Upper lobe of right lung (tissue), 1 donor: ENCODE measurements around the gene PPP2R5C. TPM values are rescaled to one million over a fixed set of nuclear protein-coding genes. Genes with fewer than 3 reads are reported as not detected.
"Not testable (repeated sequence)": the region's sequence is repeated elsewhere in the genome, so short reads cannot be mapped to it uniquely, and the experiment has no call there.

Experiments used
- ATAC-seq: fragments of 200-7000 bp; cut with Tn5 transposase; one replicate; pipeline ENCODE4 v1.9.1; 2020; ENCODE audit warnings: mild to moderate bottlenecking, moderate library complexity
- DNase-seq: peaks from one replicate; pipeline ENCODE4 v3.0.0-alpha.2; 2020
- H3K27ac ChIP-seq: fragments of 200-600 bp; one replicate; pipeline ENCODE4 v1.8.0; 2022
- H3K27me3 ChIP-seq: fragments of 200-600 bp; one replicate; pipeline ENCODE4 v1.8.0; 2022; ENCODE audit warnings: mild to moderate bottlenecking
- H3K36me3 ChIP-seq: fragments of 200-600 bp; one replicate; pipeline ENCODE4 v1.8.0; 2022
- H3K4me1 ChIP-seq: fragments of 200-600 bp; one replicate; pipeline ENCODE4 v1.8.0; 2022
- H3K4me3 ChIP-seq: fragments of 200-600 bp; one replicate; pipeline ENCODE4 v1.8.0; 2022; ENCODE audit warnings: mild to moderate bottlenecking
- H3K9me3 ChIP-seq: fragments of 200-600 bp; one replicate; pipeline ENCODE4 v1.8.0; 2022
- intact Hi-C: fragments of 100-400 bp; cut with DNase I; formaldehyde crosslinking; loops from one replicate; pipeline ENCODE4 v1.11.0; 2022
- total RNA-seq: library from RNA; stranded (reverse); fragmentation: NEBNext Ultra II Directional; extraction: Animal tissue kit (Norgen Biotek cat#: 25700); gene quantifications from one replicate; pipeline ENCODE4 v1.2.1, GENCODE V29; 2021
- TF ChIP-seq, protein P1 (sequence below): fragments of 200-600 bp; IDR thresholded peaks from one replicate; pipeline ENCODE4 v1.8.0; 2022; ENCODE audit warnings: antibody characterized with exemption
- donor health status: DM: no; HTN: yes; CAD: no; lungs with severe emphysema.

Gene PPP2R5C
- total RNA-seq, 1 donor from 2014 or later, result 165 TPM

DNA sequence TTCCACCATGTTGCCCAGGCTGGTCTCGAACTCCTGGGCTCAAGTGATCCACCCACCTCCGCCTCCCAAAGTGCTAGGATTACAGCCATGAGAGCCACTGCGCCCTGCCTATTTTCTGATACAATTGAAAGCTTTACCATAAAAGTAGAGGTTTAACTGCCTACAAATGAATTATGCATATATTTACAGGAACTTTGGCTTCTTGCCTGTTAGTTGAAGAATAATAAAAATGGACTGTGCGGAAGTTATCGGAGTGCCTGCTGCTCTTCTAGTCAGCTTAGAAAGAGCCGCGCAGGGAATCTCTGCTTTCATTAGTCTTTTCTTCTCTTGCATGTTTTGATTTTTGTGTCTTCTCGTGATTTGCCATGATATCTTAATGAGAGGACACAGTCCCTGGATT, 34.5 kb downstream of the PPP2R5C start:
- TF ChIP-seq, protein P1, sequence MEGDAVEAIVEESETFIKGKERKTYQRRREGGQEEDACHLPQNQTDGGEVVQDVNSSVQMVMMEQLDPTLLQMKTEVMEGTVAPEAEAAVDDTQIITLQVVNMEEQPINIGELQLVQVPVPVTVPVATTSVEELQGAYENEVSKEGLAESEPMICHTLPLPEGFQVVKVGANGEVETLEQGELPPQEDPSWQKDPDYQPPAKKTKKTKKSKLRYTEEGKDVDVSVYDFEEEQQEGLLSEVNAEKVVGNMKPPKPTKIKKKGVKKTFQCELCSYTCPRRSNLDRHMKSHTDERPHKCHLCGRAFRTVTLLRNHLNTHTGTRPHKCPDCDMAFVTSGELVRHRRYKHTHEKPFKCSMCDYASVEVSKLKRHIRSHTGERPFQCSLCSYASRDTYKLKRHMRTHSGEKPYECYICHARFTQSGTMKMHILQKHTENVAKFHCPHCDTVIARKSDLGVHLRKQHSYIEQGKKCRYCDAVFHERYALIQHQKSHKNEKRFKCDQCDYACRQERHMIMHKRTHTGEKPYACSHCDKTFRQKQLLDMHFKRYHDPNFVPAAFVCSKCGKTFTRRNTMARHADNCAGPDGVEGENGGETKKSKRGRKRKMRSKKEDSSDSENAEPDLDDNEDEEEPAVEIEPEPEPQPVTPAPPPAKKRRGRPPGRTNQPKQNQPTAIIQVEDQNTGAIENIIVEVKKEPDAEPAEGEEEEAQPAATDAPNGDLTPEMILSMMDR, result no peak
- intact Hi-C loops, result no loop called here
- peaks cover 6% of the 10 kb centered on the region for H3K36me3 ChIP-seq

DNA sequence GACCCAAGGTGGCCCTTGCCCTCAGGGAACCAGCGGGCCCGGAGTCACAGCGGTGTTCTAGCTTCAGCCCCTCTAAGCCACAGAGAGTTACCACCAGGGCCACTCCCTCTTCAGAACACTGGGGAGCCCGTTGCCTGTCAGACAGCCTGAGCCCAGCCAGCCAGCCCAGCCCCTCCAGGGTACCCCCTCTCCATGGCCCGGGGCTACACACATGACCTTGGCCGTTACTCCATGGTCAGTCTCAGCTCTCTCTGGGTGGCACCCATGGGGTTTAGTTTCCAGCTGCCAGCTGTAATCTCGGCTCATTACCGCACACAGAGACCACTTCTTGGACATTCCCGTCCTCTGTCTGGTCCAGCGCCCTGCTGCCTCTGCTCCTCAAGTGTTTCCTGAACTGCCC, 35.0 kb downstream of the PPP2R5C start:
- TF ChIP-seq, protein P1, result no peak
- Histone ChIP-seq H3K36me3 (peaks cover 6% of the 10 kb centered on the region), H3K9me3 (no peaks in the 10 kb centered on the region), H3K27me3 (no peaks in the 10 kb centered on the region), H3K4me3 (no peak overlapping the region), H3K4me1 (no peaks in the 10 kb centered on the region), H3K27ac (no peak overlapping the region)
- intact Hi-C loops, result no loop called here
- DNase-seq, result no peak
- peak; percentile 25 for ATAC-seq

More for the DNA sequence above, 34.5 kb downstream of the PPP2R5C start:
- H3K27me3 ChIP-seq, result no peaks in the 10 kb centered on the region
- no peak overlapping the region for H3K27ac ChIP-seq
- no peak overlapping the region for H3K4me3 ChIP-seq
- no peaks in the 10 kb centered on the region for H3K9me3 ChIP-seq
- no peaks in the 10 kb centered on the region for H3K4me1 ChIP-seq
- ATAC-seq, result no peak
- DNase-seq, result no peak

DNA sequence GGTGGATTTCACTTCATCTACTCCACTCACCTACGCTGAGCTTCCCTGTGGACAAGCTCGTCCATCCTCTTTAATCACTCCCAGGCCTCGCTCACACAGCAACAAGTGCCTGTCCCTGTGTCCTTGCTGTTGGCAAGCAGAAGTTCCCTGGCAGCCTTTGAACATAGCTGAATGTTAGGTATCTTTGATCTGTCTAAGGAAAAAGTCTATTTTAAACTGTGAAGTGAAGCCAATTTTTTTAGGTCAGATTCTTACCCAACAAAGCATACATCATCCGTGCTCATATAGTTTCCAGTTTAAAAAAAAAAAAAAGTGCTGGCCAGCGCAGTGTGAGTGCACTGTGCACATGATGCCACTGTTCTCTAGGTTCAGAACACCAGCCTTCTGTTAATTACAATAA, 36.3 kb downstream of the PPP2R5C start:
- Histone ChIP-seq H3K27ac (no peak overlapping the region), H3K9me3 (no peaks in the 10 kb centered on the region), H3K4me1 (no peaks in the 10 kb centered on the region), H3K4me3 (no peak overlapping the region), H3K27me3 (no peaks in the 10 kb centered on the region), H3K36me3 (peaks cover 6% of the 10 kb centered on the region)
- no peak for DNase-seq
- intact Hi-C loops, result no loop called here
- TF ChIP-seq, protein P1, result no peak
- no peak for ATAC-seq

DNA sequence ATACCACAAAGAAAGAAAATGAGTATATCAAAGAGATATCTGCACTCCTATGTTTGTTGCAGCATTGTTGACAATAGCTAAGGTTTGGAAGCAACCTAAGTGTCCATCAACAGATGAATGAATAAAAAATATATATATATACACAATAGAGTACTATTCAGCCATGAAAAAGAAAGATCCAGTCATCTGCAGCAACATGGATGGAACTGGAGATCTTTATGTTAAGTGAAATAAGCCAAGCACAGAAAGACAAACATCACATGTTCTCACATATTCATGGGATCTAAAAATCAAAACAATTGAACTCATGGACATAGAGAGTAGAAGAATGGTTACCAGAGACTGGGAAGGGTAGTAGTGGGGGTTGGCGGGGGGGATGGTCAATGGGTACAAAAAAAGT, 42.9 kb downstream of the PPP2R5C start:
- DNase-seq, H3K27me3 ChIP-seq, H3K36me3 ChIP-seq, H3K9me3 ChIP-seq, H3K27ac ChIP-seq, H3K4me3 ChIP-seq, ATAC-seq, intact Hi-C loops: not testable (repeated sequence)
- H3K4me1 ChIP-seq, result peaks cover 10% of the 10 kb centered on the region

DNA sequence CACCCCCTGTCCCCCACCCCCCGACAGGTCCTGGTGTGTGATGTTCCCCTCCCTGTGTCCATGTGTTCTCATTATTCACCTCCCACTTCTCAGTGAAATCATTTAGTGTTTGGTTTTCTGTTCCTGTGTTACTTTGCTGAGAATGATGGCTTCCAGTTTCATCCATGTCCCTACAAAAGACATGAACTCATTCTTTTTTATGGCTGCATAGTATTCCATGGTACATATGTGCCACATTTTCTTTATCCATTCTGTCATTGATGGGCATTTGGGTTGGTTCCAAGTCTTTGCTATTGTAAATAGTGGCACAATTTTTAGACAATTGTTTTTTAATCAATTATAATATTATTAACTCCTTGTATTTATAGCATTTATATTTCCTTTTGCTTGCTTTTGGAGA, 44.7 kb downstream of the PPP2R5C start:
- intact Hi-C loops, H3K27ac ChIP-seq, H3K4me3 ChIP-seq, ATAC-seq, DNase-seq, H3K36me3 ChIP-seq, H3K9me3 ChIP-seq, H3K27me3 ChIP-seq: not testable (repeated sequence)
- peaks cover 17% of the 10 kb centered on the region for H3K4me1 ChIP-seq

DNA sequence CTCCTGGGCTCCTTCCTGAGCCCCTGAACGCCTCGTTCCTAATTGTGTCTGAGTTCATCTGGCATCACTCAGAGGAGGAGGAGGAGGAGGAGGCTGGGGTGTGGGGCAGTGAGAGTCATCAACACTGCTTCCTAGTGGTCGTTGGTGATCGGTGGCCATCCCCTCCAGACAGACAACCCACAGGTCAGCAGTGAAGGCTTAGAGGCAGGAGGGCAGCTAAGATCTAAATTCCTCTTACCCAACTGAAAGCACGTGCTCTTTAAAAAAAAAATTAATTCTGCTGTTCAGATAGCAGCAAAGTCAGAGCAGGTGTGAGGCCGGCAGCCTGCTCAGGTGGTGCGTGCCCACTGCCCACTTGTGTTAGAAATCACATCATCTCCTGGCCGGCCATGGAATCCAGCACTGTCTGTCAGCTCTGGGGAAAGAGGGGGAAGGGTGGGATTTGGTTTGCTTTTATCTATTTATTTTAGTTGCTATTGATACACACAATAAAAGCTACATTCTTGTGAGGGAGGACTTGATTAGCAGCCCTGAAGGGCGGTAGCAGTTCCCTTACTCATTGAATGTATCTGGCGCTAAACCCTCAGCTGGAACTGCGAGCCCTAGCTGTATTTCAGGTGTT, 46.6 kb downstream of the PPP2R5C start:
- Histone ChIP-seq H3K4me3 (no peak overlapping the region), H3K27ac (peak overlapping the region; percentile 99), H3K27me3 (no peaks in the 10 kb centered on the region), H3K36me3 (no peaks in the 10 kb centered on the region), H3K4me1 (peaks cover 34% of the 10 kb centered on the region), H3K9me3 (no peaks in the 10 kb centered on the region)
- intact Hi-C loops, result no loop called here
- DNase-seq (no peak), ATAC-seq (no peak)
- TF ChIP-seq, protein P1, result no peak
